Dedifferentiated amniotic fluid mesenchymal stem cell (primary cell): ENCODE results near the gene CAPZB.

Experiments
- DNase-seq: peaks from one replicate; pipeline ENCODE4 v3.0.0-alpha.2; 2016; ENCODE audit errors: extremely low spot score

CAPZB gene

GRCh38 chr1:19429611-19430010 is 55.7 kb downstream of the CAPZB start:
- DNase-seq = no peak

DNA sequence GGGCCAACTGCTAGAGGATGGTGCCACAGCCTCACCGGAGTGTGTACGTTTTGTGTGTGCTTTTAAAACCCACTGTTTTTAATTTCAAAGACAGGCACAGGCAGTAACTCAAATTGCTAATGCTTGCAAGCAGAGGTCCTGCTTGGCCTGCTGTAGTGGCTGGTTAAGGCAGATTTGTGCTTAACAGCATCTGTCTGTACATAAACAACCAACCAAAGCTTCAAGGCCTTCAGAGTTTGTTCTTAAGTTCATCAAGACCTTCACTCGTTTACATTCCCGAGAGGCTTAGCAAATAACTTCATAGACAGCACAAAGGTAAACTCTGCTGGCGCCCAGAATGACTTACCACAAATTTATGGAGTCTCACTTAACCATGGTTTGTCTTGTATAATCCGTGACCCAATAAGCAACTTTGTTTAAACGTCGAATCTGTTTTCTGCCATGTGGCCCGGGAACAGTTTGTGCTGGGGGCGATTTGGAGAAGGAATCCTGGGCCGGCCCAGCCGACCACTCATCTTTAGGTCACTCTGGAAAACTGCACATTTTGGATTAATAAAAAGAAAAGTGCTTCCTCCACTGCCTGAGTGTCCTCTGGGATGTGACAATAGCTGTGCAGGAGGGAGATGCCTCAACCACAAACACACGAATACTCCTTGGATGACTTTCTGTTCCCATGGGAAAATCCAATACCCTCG is 58.1 kb downstream of the CAPZB start:
- DNase-seq = no peak

DNA sequence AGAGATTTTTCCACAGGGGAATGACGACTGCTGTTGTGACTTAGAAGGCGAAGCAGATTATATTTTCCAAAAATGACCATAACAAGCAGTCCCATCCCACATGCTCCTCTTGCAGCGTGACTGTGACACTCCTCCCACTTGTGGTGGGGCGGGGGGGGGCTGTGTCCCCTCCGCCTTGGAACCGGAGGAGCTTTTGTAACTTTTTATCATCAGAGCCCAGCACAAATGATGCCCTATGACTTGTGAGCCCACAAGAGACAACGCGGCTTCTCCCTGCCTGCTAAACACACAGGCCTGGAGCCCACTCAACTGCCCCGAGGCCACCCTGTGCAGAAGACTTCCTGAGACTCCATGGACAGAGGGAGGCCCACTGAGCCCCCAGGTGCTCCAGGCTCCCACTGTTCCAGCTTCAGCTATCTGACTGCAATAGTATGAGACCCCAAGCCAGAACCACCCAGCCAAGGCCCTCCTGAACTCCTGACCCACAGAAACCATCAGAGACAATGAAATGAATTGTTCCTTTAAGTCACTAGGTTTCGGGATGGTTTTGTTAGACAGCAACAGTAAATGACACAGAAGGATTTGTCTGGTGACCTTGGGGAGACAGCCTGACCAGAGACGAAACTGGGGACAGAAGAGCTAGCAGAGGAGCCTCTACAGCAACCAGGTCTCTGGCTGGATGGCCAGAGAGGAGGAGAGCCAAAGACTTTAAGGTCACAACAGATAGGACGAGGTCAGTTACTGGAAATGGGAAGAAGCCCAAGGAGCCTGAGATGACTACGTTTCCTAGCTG is 58.8 kb downstream of the CAPZB start:
- DNase-seq = no peak

DNA sequence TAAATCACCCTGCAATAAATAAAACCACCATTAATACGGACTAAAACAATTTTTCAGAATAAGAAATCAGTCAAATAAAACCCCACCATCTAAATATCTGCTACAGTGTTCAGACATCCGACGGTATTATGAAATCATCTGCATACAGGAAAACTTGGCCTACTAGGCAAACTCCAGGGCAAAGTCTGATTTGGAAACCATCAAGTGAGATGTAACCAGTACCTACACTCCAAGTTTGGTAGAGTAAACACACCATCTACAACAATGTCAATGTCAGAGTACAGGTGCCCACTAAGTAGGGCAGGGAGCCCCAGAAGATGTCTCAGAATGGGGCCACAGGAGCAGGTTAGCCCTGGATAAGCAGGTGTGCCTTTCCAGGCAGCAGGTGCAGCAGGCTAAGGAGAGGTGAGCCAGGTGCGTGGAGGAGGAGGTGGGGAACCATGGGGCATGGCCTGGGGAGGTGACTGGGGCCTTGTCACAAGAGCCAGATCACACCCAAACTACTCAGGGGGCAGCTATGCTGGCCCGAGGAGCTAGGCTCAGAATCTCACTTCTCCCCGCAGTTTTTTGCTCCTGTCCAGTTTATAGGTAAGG is 59.6 kb downstream of the CAPZB start:
- no peak for DNase-seq

DNA sequence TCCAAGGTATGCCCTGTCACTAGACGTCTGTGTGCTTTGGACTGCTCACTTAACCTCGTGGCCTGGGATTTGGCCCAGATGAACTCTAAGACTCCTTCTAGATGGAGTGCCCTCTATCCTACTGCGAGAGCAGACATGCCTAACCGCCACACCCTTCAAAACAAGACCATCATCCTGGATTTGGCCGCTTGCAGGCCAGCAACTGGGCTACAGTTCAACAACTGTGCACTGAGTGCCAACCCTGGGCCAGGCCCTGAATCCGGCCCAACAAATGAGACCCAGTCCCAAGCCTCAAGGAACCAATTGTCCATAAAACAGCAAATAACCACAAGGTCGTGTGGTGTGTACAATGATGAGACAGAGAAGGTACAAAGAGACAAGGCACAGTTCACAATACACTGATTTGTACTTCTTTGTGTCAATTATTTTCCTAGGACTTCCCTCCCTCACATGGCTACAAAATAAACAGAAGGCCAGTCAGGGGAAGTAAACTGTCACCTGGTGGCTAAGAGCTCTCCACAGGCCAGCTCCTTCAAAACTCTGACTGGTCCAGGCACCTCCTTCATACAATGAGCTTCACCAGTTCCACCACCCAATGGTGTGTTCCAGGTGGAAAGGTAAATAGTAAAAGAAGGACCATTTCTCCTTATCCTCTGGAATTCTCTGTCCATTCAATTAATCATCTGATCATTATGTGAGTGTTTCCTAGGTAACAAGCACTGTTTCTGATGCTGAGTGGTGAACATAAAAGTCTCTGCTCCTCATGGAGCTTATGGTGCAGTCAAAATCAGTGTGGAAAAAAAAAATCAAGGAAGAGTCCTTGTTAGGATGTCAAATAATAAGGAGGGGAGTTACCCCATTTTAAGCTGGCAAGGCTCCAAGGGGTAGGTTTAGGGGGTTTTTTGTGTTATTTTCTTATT is 60.4 kb downstream of the CAPZB start:
- no peak for DNase-seq

DNA sequence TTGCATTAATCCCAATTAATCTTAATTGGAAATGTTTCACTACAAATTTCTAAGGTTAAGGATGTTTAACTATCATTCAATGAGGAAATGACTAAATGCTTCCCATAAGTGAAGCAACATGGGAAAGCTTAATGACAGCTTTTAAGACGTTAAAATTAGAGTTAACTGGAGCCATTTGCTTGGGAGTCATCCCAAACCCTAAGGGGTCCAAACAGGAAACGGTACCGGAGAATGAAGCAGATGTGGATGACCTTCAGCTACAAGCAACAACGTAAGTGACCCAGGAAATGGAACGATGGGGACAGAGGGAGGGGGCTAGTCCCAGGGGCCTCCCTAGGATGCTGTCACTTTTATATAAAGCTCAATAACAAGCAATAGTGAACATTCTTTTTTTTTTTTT is 62.2 kb downstream of the CAPZB start:
- no peak for DNase-seq

GRCh38 chr1:19421365-19421764 is 64.0 kb downstream of the CAPZB start:
- no peak for DNase-seq

DNA sequence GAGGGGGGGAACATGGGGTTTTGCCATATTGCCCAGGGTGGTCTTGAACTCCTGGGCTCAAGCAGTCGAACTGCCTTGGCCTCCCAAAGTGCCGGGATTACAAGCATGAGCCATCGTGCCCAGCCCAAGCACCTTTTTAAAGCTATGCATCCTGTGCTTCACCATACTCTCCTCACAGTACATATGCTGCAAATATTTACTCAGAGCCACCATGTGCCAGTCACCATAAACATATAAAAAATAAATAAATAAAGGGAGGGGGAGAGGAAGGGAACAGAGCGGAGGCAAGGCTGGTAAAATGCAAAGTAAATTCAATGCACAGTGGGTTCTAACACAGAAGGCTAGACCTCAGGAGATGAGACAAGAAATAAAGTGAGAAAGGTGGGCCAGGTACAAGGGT is 64.7 kb downstream of the CAPZB start:
- no peak for DNase-seq

GRCh38 chr1:19419691-19420090 is 65.6 kb downstream of the CAPZB start:
- no peak for DNase-seq

DNA sequence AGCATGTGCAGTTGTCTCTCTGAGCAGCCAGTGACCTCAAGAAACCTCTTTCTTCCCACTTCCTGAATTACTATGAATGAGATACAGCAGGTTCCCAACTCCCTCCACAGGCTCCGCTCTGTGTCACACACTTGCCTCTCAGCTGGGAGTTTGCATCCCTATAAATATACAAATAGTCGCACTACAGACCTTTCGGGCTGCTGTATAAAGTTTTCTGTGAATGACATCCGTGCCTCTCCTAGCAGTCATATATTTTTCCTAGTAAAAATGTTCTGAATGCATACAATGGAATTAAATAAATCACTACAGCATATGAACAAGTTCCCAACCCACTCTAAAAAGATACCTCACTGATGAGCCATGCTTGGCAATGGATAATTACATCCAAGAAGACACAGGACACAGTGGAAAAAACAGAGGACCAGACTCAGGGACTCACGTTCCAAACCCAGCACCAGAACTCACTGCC is 66.8 kb downstream of the CAPZB start:
- DNase-seq = no peak

DNA sequence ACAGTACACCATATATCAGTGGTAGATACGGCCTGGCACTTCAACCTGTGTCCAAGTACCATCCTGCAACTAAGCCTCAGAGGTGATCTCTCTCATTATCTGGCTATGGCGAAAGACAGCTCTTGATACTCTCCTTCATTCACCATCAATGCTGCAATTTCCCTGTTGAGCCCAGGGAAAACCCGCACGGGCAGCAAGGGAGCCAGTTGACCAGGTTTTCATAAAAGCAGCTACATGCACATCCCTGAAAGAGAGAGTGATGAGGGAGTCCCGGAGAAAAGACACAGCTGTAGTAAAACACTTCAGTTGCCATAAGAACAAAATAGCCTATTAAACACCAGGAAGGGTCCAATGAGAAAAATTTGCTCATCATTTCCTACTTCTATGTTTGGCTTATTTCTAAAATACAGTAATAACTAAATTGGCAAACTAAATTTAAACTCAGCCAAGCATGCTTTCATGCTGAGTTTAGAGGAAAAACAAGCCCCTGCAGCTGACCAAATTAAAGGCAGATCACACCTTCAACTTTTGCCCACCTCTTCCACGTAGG is 68.3 kb downstream of the CAPZB start:
- no peak for DNase-seq

- DNase-seq = no peak
Measured at GRCh38 chr1:19416145-19416544, 69.2 kb downstream of the CAPZB start.

GRCh38 chr1:19414515-19415121 is 70.7 kb downstream of the CAPZB start:
- DNase-seq = no peak

GRCh38 chr1:19413999-19414398 is 71.3 kb downstream of the CAPZB start:
- no peak for DNase-seq

GRCh38 chr1:19412654-19413053 is 72.7 kb downstream of the CAPZB start:
- DNase-seq = no peak

GRCh38 chr1:19411612-19412011 is 73.7 kb downstream of the CAPZB start:
- DNase-seq = no peak

- no peak for DNase-seq
Measured at GRCh38 chr1:19410393-19410792, 74.9 kb downstream of the CAPZB start.

- no peak for DNase-seq
Measured at GRCh38 chr1:19409477-19410341, 75.6 kb downstream of the CAPZB start.

DNA sequence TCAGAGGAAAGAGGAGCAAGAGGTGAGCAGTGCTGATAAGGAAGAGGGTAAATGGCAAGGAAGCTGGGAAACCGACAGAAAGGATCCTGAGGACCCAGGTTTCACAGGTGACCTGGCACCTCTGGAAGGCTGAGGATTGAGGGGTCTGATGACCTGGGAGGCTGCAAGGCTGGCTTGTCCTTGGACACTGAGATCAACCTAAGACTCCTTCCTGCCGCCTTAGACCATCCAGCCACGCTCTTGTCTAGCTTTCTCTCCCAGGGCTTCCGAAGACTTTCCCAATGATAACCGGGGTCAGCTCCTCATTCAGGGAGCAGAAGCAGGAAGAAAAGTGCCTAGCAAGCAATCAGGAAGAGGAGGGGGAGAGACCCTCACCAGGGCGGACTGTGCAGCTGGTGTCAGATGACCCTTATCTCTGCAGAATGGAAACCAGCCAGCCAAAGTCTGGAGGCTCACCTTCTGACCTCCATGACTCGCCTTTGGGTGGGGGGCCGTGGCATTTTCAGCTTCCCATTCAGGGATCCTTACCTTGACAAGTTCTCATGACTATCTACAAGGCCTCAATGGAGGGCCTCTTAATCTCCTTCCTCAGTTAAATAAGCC is 77.7 kb downstream of the CAPZB start:
- no peak for DNase-seq

GRCh38 chr1:19406680-19407079 is 78.7 kb downstream of the CAPZB start:
- DNase-seq = no peak
